Measurements from ENCODE around the gene NR1H2.

Gene NR1H2

DNA sequence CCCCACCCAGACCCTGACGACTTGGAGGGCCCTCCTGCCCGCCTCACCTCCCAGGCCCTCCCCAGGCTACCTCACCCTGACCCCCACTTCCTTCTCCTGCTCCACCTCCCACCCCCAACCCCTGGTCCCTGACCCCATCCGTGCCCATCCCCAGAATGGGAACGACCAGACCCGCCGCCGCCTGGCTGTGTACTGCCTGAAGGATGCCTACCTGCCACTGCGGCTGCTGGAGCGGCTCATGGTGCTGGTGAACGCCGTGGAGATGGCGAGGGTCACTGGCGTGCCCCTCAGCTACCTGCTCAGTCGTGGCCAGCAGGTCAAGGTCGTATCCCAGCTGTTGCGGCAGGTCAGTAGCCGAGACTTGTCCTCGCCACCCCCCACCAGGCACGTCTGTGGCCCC, 30.6 kb downstream of the NR1H2 start:
- no peak for DNase-seq

DNA sequence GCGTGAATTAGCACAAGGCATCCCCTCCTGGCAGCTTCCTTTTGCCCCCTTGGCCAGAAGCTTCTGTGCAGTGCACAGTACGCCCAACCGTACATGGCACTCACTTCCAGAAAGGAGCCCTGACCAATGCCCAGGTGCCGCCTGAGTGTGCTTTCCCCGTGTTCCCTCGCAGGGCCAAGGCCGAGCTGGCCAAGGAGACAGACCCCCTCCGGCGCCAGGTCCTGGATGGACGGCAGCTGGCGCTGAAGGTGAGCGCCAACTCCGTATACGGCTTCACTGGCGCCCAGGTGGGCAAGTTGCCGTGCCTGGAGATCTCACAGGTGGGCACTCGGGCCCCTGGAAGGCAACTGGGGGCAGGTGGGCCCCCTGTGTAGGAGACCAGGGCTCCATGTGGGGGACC, 33.1 kb downstream of the NR1H2 start:
- no peak for DNase-seq

DNA sequence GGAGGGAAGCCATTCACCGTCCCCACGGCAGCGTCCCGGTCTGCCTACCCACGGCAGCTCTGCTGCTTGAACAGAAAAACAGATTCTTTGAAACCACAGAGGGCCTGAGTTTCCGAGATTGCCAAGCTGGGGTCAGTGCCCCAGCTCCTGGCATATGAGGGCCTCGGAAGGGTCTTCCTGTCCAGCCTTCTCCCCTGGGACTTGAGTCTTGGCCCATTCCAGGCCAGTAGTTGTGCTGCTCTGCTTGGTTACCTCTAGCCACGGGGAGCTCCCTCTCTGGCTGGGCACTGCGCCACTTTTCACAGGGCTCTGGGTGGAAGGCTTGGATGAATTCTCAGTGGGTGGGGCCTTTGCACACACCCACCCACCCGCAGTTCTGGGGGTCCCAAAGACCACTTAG, 33.9 kb downstream of the NR1H2 start:
- DNase-seq, result no peak

GRCh38 chr19:50412419-50412818, 36.2 kb downstream of the NR1H2 start:
- DNase-seq, result no peak

DNA sequence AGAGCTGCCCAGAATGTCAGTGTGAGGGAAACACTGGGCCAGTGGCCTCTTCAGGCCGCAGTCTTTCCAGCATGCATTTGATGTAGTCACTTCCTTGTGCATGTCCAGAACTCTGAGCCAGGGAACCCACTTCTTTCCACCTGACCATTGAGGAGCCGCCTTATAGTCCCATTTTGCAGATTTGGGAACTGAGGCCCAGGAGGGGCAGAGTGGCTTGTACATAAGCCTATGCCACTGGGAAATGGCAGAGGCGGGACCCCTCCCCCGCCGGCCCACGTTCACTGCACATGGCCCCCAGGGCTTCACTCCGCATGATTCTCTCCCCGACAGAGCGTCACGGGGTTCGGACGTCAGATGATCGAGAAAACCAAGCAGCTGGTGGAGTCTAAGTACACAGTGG, 36.8 kb downstream of the NR1H2 start:
- no peak for DNase-seq

DNA sequence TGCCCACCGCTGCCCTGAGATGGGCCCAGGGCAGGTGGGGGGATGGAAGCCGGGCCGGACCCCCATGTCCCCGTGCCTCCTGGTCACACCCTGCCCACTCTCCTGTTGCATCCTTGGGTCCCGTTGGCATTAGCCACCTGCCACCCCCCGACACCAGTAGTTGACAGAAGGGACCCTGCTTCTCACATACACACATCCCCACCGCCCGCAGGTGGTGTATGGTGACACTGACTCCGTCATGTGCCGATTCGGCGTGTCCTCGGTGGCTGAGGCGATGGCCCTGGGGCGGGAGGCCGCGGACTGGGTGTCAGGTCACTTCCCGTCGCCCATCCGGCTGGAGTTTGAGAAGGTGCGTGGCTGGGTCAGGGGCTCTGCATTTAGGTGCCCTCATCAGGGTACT, 37.3 kb downstream of the NR1H2 start:
- no peak for DNase-seq

DNA sequence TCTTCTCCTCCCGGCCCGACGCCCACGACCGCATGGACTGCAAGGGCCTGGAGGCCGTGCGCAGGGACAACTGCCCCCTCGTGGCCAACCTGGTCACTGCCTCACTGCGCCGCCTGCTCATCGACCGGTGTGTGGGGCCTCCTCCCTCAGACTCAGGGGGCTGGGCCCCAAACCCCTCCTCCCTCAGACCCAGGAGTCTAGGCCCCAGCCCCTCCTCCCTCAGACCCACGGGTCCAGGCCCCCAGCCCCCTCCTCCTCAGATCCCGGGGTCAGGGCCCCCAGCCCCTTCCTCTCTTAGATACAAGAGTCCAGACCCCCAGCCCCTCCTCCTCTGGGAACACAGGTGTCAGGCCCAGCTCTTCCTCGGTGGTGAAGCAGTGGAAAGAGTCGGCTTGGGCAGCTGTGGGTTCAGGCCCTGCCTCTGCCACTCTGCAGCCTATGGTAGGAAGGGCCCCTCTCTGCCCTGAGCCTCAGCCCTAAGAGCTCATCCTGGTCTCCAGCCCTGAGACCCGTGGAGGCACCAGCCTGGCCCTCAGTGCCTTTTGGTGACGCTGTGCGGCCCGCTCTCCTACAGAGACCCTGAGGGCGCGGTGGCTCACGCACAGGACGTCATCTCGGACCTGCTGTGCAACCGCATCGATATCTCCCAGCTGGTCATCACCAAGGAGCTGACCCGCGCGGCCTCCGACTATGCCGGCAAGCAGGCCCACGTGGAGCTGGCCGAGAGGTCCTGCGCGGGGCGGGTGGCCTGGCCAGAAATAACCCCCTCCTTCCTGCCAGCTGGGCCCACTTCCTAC, 38.8 kb downstream of the NR1H2 start:
- no peak for DNase-seq

DNA sequence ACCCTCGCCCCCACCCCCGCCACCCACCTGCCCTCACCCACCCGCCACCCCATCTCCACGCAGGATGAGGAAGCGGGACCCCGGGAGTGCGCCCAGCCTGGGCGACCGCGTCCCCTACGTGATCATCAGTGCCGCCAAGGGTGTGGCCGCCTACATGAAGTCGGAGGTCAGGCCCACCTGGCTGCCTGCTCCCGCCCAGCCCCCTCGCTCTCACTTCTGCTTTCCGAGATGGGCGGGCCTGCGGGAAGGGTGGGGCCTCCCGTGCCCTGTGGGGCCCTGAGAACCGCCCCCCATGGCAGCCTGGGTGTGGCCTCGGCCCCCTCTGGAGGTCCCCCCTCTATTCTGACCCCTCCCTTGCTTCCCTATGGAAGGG, 39.4 kb downstream of the NR1H2 start:
- DNase-seq, result no peak

DNA sequence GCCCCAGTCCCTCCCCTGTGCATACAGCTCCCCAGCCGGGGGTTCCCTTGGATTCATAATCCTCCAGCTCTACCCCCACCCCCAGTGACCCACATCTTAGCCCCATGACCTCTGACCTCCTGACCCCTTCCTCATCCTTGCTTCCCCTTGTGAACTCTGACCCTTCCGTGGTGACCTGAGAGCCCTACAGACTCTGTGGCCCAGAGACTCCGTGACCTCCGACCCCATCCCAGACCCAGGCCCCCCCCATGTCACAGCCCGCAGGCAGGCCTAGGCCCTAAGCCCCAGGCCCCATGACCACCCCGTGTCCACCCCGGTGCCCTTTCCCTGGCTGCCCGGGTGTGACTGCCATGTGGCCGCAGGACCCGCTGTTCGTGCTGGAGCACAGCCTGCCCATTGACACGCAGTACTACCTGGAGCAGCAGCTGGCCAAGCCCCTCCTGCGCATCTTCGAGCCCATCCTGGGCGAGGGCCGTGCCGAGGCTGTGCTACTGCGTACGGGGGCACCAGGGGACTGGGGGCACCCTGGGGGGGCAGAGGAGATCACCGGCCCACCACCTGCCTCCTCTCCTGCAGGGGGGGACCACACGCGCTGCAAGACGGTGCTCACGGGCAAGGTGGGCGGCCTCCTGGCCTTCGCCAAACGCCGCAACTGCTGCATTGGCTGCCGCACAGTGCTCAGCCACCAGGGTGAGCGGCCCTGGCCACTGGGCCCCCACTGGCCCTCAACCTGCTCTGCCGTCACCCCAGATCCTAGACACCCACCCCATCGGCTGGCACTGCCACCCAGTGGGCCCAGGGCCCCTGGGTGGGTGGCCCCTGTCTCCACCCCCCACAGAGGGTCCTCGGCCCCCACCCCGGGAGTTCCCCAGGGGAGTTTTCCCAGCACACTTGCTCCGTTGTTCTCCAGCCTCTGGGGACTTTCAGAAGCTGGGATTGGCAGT, 40.0 kb downstream of the NR1H2 start:
- DNase-seq, result no peak

DNA sequence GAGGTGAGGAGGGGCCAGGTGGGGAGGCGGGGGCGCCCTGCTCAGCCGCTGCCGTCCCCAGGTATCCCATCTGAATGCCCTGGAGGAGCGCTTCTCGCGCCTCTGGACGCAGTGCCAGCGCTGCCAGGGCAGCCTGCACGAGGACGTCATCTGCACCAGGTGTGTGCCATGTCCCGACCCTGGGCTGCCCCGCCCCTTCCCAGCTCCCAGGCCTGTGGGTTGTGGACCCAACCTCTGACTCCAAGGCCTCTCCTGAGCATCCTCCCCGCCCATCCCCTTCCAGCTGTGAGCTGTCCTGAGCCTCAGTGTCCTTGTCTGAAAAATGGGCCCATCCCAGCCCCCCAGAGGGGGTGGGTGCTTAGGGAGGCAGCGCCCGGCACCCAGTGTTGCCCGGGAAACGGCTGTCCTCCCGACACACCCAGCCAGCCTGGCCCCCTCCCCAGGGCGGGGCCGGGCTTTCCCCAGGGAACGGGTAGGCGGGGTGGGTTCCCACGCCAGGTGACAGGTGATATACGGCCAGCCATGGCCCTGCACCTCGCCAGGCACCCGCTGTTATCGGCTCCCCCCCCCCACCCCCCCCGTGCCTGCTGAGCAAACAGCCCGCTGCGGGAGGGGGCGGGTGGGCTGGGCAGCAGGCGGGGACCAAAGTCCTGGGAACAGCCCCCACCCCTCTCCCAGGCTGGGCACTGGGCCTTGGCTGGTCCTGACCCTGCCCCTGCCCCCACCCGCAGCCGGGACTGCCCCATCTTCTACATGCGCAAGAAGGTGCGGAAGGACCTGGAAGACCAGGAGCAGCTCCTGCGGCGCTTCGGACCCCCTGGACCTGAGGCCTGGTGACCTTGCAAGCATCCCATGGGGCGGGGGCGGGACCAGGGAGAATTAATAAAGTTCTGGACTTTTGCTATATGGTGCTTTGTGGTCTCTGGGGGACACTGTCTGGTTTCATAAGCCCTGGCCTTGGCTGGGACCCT, 41.1 kb downstream of the NR1H2 start:
- DNase-seq, result no peak

DNA sequence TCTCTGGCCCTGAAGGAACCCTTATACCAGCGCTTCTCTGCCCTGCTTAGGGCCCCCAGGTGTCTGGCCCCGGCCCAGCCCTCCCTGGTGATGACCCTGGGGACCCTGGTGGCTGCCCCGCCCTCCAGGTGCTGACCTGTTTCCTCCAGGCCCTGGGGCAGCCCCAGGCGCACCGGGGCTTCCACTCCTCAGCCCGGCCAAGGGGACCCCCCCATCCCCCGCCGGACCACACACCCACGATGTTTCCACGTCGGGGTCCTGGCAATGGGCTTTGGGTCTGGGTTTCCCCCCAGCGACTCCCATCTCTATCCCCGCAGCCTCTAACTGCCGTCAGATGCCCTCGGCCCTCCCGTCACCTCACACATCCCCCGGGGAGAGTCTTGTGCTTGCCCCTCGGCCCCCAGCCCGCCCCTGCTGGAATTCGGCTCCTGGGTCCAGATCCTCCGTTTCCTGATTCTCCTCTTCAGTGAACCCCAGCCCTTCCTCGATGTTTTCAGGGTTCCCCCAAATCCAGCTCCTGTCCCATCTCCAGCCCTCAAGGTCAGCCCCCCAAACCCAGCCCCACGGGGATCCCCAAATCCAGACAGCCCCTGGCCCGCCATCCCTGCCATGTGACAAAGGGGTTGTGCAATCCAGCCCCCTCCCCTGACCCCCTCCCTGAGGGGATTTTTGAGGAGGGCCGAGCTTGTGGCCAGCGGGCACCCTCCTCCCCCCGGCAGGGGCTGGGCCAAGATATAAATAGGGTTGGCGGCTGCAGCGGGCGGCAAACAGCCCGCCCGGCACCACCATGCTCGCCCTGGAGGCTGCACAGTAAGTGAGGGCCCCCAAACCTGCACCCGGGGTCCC, 42.1 kb downstream of the NR1H2 start, which contains the start of gene SPIB:
Gene SPIB (plus strand): TSS at position 763 of the 846 bp plus-strand sequence. CDS start 25 bp downstream, at position 788.
- DNase-seq, result no peak

DNA sequence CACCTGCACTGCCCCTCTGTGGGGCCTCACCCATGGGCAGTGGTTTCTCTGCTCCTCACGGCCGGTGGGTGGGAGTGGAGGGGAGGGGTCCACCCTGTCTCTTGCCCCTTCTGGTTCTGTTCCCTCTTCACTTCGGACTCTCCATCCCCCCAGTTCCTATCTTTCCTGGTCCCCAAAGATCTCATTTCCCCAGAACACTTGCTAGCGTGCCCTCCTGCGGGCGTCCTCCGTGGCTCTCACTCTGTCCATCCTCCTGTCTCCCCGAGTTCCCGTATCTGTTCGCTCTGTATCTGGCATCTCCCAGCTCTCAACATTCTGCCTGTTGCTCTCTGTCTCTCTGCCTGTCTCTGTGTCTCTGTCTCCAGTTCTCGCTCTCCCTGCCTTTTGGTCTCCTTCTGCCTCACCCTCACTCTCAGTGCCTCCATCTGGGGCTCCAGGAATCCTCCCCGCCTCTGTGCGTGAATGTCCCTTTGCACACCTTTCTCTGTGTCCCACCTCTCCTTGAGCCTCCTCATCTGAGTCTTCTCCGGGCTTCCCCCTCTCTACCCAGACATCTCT, 42.8 kb downstream of the NR1H2 start:
- DNase-seq, result no peak

GRCh38 chr19:50419580-50420035, 43.4 kb downstream of the NR1H2 start:
- DNase-seq, result no peak

DNA sequence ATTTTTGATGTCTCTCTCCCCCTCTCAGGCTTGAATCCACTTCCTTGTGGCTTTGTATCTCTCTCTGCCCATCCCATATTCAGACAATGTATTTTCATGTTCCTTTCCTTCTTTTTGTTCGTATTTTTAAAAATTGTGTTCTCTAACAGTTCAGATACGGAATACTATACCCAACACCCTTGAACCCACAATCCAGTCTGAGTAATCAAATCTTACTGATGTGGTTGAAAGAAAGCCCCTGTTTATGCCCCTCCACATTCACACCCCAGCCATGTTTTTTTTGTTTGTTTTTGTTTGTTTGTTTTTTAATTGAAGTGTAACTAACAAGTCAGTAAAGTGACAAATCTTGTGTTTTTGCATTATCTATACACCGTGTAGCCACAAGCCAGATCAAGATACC, 43.9 kb downstream of the NR1H2 start:
- no peak for DNase-seq

- DNase-seq, result no peak
These were observed 44.6 kb downstream of the NR1H2 start for GRCh38 chr19:50420808-50421207.

DNA sequence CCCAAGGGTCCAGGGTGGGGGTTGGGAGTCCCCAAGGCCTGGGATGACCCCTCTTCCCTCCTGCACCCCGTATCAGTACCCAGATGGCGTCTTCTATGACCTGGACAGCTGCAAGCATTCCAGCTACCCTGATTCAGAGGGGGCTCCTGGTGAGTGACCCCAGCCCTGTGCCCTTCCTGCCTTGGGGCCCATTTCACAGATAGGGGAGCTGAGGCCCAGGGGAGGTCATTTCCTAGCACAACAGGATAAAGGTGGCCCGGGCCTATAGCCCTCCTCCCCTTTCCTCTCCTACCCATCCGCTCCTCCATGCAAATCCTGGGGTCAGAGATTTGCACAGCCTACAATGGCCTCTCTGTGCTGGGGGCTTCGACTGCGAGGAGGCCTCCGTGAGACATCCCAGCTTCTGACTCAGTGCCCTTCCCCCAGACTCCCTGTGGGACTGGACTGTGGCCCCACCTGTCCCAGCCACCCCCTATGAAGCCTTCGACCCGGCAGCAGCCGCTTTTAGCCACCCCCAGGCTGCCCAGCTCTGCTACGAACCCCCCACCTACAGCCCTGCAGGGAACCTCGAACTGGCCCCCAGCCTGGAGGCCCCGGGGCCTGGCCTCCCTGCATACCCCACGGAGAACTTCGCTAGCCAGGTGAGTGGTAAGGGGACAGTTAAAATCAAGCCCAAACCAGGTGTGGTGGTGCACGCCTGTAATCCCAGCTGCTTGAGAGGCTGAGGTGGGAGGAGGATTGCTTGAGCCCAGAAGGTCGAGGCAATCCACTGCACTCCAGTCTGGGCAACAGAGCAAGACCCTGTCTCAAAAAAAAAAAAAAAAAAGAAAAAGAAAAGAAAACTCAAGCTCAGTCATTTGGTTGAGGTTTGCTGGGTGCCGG, 46.4 kb downstream of the NR1H2 start:
- no peak for DNase-seq

DNA sequence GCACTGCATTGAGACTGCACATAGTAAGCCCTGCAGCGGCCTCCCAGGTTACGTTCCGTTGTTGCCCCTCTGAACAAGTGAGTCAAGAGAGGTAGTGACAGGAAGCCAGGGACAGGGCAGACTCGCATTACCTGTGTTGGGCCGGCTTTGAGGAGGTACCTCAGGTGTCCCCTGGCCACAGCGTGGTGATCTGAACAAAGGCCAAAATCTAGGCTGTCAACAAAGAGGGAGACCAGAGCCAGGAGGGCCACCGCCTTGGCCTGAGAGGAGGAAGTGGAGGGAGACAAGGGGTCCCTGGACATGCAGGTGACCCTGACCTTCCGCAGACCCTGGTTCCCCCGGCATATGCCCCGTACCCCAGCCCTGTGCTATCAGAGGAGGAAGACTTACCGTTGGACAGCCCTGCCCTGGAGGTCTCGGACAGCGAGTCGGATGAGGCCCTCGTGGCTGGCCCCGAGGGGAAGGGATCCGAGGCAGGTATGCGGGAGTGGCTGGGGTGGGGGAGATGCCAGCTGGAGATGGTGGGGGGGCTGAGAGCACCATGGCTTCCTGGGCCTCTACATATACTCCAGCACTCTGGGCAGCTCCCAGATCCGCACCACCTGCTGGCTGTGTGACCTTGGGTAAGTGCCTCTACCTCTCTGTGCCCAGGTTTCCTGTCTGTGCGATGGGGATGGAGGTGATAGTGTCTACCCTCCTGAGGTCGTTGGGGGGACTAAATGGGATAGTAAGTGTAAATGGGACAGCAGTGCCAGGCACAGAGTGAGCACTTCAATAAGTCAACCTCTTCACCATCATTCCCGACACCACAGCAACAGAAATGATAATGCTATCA, 47.2 kb downstream of the NR1H2 start:
- DNase-seq, result no peak

GRCh38 chr19:50425581-50425980, 49.3 kb downstream of the NR1H2 start:
- no peak for DNase-seq

DNA sequence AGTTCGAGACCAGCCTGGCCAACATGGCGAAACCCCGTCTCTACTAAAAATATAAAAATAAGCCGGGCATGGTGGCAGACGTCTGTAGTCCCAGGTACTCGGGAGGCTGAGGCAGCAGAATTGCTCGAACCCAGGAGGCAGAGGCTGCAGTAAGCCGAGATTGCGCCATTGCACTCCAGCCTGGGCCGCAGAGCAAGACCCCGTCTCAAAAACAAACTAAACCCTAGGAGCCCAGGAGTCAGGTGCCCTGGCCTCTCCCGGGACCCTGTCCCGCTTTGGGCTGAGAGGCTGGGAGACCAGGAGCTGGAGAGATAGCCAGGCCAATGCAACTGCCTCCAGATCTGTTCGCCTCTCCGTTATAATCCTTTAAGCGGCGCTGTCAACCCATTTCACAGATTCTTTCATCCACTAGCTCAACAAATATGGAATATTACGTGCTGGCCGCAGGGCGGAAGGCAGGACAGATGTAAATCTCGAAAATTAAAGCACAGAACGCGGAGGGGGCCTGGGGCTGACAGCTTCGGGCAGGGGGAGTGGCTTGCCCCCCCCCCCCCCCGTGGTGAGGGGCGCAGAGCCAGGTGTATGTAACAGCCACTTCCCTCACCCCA, 51.2 kb downstream of the NR1H2 start:
- DNase-seq, result no peak
